K562 (cell line): ENCODE data around the gene JRKL. TPM values are rescaled to one million over a fixed set of nuclear protein-coding genes. Genes with fewer than 3 reads are reported as not detected.

Source experiments
- ARID1B ChIP-seq: fragments of 450-650 bp; IDR thresholded peaks from 2 replicates; pipeline ENCODE4 v1.6.1; 2016; ENCODE audit warnings: antibody characterized with exemption, mild to moderate bottlenecking, inconsistent platforms
- CSDE1 ChIP-seq, 2 experiments: fragments of 450-650 bp; IDR thresholded peaks; 2 replicates each; pipeline ENCODE4 v1.6.1; 2016; ENCODE audit warnings: mild to moderate bottlenecking in 1 of 2
- FOS ChIP-seq: IDR thresholded peaks from 3 replicates; pipeline ENCODE4 v1.6.1; 2011; ENCODE audit not compliant: insufficient read length; ENCODE audit errors: extremely low read depth
- FOXA1 ChIP-seq: fragments of 450-650 bp; IDR thresholded peaks from 2 replicates; pipeline ENCODE4 v1.6.1; 2016; ENCODE audit warnings: mild to moderate bottlenecking, borderline replicate concordance
- FOXK2 ChIP-seq, 2 experiments: fragments of 450-650 bp; IDR thresholded peaks in 1 of 2; conservative IDR thresholded peaks in 1 of 2; 2 replicates each; pipeline ENCODE4 v1.6.1; 2016; ENCODE audit warnings: low read depth in 2 of 2, mild to moderate bottlenecking in 1 of 2
- FUS ChIP-seq: fragments of 200-400 bp; formaldehyde crosslinking; optimal IDR thresholded peaks from 2 replicates; pipeline ENCODE3; 2017; ENCODE audit warnings: low read depth, low read length
- MAFF ChIP-seq: IDR thresholded peaks from 2 replicates; pipeline ENCODE4 v1.6.1; 2012; ENCODE audit warnings: low read length, improper control_type of control experiment
- MCM3 ChIP-seq: fragments of 450-650 bp; IDR thresholded peaks from 2 replicates; pipeline ENCODE4 v1.6.1; 2016
- MED1 ChIP-seq: sonication (generic); formaldehyde crosslinking; IDR thresholded peaks from 2 replicates; pipeline ENCODE4 v1.8.1; 2023; ENCODE audit warnings: missing genetic modification reagents, borderline replicate concordance
- NFATC3 ChIP-seq: fragments of 450-650 bp; IDR thresholded peaks from 2 replicates; pipeline ENCODE4 v1.6.1; 2017; ENCODE audit warnings: mild to moderate bottlenecking
- POLR2G ChIP-seq: fragments of 200-400 bp; formaldehyde crosslinking; IDR thresholded peaks from 2 replicates; pipeline ENCODE4 v1.6.1; 2017; ENCODE audit warnings: low read depth, mild to moderate bottlenecking, antibody characterized with exemption, low read length, moderate library complexity
- SAP30 ChIP-seq: fragments of 200-600 bp; sonication (generic); IDR thresholded peaks from 2 replicates; pipeline ENCODE4 v1.6.1; 2012; ENCODE audit warnings: borderline replicate concordance, low read depth, mild to moderate bottlenecking, moderate library complexity, low read length, control low read depth, inconsistent platforms; ENCODE audit not compliant: insufficient read depth, poor library complexity, severe bottlenecking
- SIRT6 ChIP-seq: IDR thresholded peaks from one replicate; pipeline ENCODE4 v1.6.1; 2012; ENCODE audit warnings: low read depth, mild to moderate bottlenecking, control low read depth, inconsistent platforms, low read length, moderate library complexity
- SLC30A9 ChIP-seq: fragments of 250-450 bp; sonication (Bioruptor Pico); IDR thresholded peaks from 2 replicates; pipeline ENCODE4 v1.8.0; 2022; ENCODE audit warnings: mild to moderate bottlenecking, moderate library complexity
- SRSF1 ChIP-seq: fragments of 200-400 bp; formaldehyde crosslinking; IDR thresholded peaks from 2 replicates; pipeline ENCODE4 v1.6.1; 2017; ENCODE audit warnings: mild to moderate bottlenecking, low read depth, low read length, moderate library complexity
- TARDBP ChIP-seq: fragments of 450-650 bp; IDR thresholded peaks from 2 replicates; pipeline ENCODE4 v1.6.1; 2016
- ZFX ChIP-seq: sonication (generic); formaldehyde crosslinking; IDR thresholded peaks from 2 replicates; pipeline ENCODE4 v1.8.0; 2022; ENCODE audit warnings: mild to moderate bottlenecking, missing genetic modification reagents, moderate library complexity
- ZNF232 ChIP-seq: sonication (generic); formaldehyde crosslinking; IDR thresholded peaks from 2 replicates; pipeline ENCODE4 v1.8.0; 2022; ENCODE audit warnings: mild to moderate bottlenecking, missing genetic modification reagents
- ZNF239 ChIP-seq: fragments of 250-450 bp; sonication (Bioruptor Pico); IDR thresholded peaks from 2 replicates; pipeline ENCODE4 v1.4.0; 2020; ENCODE audit warnings: mild to moderate bottlenecking
- ZNF79 ChIP-seq: fragments of 250-450 bp; sonication (Bioruptor Pico); IDR thresholded peaks from 2 replicates; pipeline ENCODE4 v1.4.0; 2020; ENCODE audit warnings: low read depth, mild to moderate bottlenecking, moderate library complexity
- polyA plus RNA-seq, 8 experiments: library from polyadenylated mRNA; depleted of rRNA in 4 of 8; stranded (reverse) in 5 of 8; unstranded in 3 of 8; fragments of >200 nt; fragmentation: Nextera tagmentation in 2 of 8; fragmentation: Illumina TruSeq in 1 of 8; extraction: Ambion mirVana in 2 of 8; extraction: Trizol in 1 of 8; gene quantifications; 2 replicates each; pipeline versions ENCODE4 v1.2.1 to v1.2.3, GENCODE V29; 2011 to 2014; ENCODE audit warnings: inconsistent platforms in 1 of 8, missing spikeins in 1 of 8
- total RNA-seq, 7 experiments: library from RNA; depleted of rRNA in 6 of 7; stranded (reverse); fragments of >200 nt in 6 of 7; fragmentation: Illumina TruSeq in 2 of 7; extraction: Trizol in 2 of 7; gene quantifications; 2 replicates each; pipeline versions ENCODE4 v1.2.1 to v1.2.3, GENCODE V29; 2011 to 2021; ENCODE audit warnings: low replicate concordance in 1 of 7
- TF ChIP-seq, protein P1 (sequence below): IDR thresholded peaks from 2 replicates; pipeline ENCODE4 v1.6.1; 2016; ENCODE audit warnings: missing genetic modification characterization, missing compliant biosample characterization
- TF ChIP-seq, protein P2 (sequence below): fragments of 450-650 bp; IDR thresholded peaks from 2 replicates; pipeline ENCODE4 v1.6.1; 2018; ENCODE audit not compliant: partially characterized antibody
- TF ChIP-seq, protein P3 (sequence below): IDR thresholded peaks from 2 replicates; pipeline ENCODE4 v1.6.1; 2012; ENCODE audit warnings: low read depth, low read length, improper control_type of control experiment, borderline replicate concordance

JRKL gene
- total and polyA plus RNA-seq, 9 of the 15 experiments (the other 6 are each of a cell fraction or from before 2014, with no cell fraction given): 4.5 to 14.8 (median 8.5) TPM

DNA sequence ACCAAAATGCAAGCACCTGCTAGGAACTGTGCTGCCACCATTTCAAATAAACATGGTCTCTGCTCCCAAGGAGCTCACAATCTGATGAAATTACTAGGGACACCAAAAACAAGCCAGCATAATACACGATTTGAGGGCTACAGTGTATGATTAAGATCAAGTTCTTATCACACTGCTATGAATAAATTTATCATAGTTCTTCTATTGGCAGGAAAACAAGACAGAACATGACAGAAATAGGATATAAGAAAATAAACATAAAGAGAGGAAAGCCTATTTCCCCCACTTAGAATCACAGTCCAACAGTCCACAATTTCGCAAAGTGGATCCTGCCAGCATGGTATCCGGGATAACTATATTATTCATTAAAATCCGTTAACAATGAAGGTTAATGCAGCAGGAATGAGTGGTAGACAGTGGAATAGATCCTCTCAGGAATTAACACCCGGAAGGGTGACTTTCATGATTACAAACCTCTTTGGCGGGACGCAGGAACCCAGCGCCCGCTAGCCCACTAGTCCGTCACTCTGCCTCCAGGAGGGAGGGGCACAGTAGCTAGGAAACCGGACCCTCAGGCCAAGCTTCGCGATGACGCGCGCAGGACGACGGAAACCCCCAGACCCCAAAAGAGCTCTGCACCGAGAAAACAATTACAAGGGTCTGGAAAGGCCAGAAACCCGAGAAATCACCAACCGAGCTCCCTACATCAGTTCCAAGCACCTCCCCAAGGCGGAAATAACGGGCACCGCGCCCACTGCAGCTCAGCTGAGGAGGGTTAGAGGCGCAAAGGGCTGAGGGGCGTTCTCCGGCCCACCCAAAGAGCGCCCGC lies 708 bp upstream of the JRKL start (continued):
- no peak for TF ChIP-seq ZFX (CRISPR knock-in tag)
- no peak for TF ChIP-seq ZNF232 (CRISPR knock-in tag)
- no peak for TF ChIP-seq NFATC3
- TF ChIP-seq, protein P1, sequence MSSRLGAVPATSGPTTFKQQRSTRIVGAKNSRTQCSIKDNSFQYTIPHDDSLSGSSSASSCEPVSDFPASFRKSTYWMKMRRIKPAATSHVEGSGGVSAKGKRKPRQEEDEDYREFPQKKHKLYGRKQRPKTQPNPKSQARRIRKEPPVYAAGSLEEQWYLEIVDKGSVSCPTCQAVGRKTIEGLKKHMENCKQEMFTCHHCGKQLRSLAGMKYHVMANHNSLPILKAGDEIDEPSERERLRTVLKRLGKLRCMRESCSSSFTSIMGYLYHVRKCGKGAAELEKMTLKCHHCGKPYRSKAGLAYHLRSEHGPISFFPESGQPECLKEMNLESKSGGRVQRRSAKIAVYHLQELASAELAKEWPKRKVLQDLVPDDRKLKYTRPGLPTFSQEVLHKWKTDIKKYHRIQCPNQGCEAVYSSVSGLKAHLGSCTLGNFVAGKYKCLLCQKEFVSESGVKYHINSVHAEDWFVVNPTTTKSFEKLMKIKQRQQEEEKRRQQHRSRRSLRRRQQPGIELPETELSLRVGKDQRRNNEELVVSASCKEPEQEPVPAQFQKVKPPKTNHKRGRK (tag): no peak
- TF ChIP-seq FOXK2 (conservative IDR thresholded peaks at IDR 0.05 in 1 of 2, IDR thresholded peaks at IDR 0.05 in 1 of 2; ENCODE audit: low read depth in 2 of 2): no peak
- no peak for TF ChIP-seq MCM3
- TF ChIP-seq SAP30: peak; percentile 57
- no peak for TF ChIP-seq SLC30A9 (CRISPR knock-in tag)
- no peak for TF ChIP-seq ZNF79
- TF ChIP-seq SRSF1: no peak
- no peak for TF ChIP-seq SIRT6
- TF ChIP-seq CSDE1 (IDR thresholded peaks at IDR 0.05): no peak
- no peak for TF ChIP-seq MAFF
- TF ChIP-seq POLR2G: no peak
- no peak for TF ChIP-seq FOXA1
- TF ChIP-seq FUS: no peak
- TF ChIP-seq ZNF239: no peak
- no peak for TF ChIP-seq TARDBP
- TF ChIP-seq FOS: no peak
- TF ChIP-seq, protein P2, sequence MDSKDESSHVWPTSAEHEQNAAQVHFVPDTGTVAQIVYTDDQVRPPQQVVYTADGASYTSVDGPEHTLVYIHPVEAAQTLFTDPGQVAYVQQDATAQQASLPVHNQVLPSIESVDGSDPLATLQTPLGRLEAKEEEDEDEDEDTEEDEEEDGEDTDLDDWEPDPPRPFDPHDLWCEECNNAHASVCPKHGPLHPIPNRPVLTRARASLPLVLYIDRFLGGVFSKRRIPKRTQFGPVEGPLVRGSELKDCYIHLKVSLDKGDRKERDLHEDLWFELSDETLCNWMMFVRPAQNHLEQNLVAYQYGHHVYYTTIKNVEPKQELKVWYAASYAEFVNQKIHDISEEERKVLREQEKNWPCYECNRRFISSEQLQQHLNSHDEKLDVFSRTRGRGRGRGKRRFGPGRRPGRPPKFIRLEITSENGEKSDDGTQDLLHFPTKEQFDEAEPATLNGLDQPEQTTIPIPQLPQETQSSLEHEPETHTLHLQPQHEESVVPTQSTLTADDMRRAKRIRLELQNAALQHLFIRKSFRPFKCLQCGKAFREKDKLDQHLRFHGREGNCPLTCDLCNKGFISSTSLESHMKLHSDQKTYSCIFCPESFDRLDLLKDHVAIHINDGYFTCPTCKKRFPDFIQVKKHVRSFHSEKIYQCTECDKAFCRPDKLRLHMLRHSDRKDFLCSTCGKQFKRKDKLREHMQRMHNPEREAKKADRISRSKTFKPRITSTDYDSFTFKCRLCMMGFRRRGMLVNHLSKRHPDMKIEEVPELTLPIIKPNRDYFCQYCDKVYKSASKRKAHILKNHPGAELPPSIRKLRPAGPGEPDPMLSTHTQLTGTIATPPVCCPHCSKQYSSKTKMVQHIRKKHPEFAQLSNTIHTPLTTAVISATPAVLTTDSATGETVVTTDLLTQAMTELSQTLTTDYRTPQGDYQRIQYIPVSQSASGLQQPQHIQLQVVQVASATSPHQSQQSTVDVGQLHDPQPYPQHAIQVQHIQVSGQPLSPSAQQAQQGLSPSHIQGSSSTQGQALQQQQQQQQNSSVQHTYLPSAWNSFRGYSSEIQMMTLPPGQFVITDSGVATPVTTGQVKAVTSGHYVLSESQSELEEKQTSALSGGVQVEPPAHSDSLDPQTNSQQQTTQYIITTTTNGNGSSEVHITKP: peak; percentile 89
- no peak for TF ChIP-seq MED1 (CRISPR knock-in tag)
- no peak for TF ChIP-seq ARID1B
- TF ChIP-seq, protein P3, sequence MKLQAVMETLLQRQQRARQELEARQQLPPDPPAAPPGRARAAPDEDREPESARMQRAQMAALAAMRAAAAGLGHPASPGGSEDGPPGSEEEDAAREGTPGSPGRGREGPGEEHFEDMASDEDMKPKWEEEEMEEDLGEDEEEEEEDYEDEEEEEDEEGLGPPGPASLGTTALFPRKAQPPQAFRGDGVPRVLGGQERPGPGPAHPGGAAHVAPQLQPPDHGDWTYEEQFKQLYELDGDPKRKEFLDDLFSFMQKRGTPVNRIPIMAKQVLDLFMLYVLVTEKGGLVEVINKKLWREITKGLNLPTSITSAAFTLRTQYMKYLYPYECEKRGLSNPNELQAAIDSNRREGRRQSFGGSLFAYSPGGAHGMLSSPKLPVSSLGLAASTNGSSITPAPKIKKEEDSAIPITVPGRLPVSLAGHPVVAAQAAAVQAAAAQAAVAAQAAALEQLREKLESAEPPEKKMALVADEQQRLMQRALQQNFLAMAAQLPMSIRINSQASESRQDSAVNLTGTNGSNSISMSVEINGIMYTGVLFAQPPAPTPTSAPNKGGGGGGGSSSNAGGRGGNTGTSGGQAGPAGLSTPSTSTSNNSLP: no peak
